Measurements from ENCODE around the gene KIN. TPM values are rescaled to one million over a fixed set of nuclear protein-coding genes. Genes with fewer than 3 reads are reported as not detected.
"Not testable (repeated sequence)": the region's sequence is repeated elsewhere in the genome, so short reads cannot be mapped to it uniquely, and the experiment has no call there.

Gene KIN
- total RNA-seq, 1 donor from 2014 or later, result 9.8 TPM

DNA sequence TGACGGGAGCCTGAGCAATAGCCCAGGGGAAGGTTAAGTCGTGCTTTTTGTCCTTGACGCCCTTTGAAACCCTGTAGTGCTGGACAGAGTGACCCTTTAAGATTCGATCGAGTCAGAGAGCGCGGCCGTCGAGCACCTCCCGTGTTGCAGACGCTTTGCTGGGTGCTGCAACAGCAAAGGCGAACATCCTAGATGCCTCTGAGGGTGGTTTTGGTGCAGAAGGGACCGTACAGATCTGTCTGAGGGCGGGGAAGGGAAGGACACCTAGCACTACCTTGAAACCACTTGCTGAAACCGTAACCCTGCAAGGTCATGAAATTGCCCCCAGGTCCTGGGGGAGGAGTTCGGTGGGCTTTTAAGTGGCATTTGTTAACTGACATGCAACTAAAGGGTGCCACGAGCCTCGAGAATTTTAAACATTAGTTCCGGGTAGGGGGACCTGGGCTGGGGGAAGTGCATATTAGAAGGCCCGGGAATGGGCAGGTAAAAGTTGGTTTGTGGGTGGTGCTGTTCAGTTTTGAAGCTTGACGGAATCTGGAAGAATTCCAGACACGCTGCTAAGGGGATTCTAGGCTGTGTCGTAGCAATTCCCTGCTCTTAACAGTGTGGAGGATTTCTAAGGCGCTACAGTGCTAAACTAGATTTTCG is 970 bp upstream of the KIN start:
- DNase-seq (ENCODE audit: low spot score), result no peak
- Mint-ChIP-seq H3K4me1 (ENCODE audit: low read depth) (peaks cover 35% of the 10 kb centered on the region), H3K27ac (no peak overlapping the region), H3K4me3 (ENCODE audit: low read depth) (no peak overlapping the region), H3K36me3 (ENCODE audit: low read depth) (peaks cover 36% of the 10 kb centered on the region), H3K27me3 (ENCODE audit: low read depth) (no peaks in the 10 kb centered on the region), H3K9me3 (no peaks in the 10 kb centered on the region)
- intact Hi-C loops (cut with micrococcal nuclease), result loop anchor here (1.0 to 10.0 kb wide), 2 partner anchors 30 to 1516 kb away; partner anchors contain the start of gene TAF3

DNA sequence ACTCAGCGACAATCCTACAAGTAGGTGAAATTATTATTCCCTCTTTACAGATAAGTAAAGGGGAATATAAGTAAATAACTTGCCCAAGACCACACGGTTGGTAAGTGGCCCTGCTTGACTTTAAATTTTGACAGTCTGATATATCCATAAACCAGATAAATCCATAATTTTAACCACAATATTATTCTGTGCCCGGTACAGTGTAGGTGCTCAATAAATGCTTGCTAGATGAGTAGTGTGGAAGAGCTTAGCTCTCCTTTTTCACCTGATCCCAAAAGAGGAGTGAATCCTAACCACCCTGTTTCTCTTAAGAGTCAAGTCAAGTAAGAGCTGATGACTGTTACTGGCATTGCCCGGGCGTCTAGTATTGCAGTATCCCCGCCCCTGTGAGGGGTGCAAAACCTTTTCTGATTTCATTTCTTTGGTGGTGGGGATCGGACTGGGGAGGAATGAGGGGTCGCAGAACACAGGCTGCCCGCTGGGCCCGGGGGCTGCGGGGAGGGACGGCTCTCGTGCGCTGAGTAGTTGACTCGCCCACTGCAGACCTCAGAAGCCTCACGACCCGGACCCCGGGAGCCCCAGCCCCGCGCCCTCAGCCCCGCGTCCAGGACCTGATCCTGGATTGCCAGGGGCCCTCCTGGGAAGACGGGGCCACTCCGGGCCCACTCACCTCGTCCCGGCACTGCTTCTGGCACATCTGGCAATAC is 490 bp downstream of the KIN start:
- intact Hi-C loops (cut with micrococcal nuclease), result loop anchor here (10.0 kb wide), 1 partner anchor 1517 kb away; no protein-coding TSS in a partner anchor
- Mint-ChIP-seq H3K27me3 (ENCODE audit: low read depth) (no peaks in the 10 kb centered on the region), H3K4me1 (ENCODE audit: low read depth) (peaks cover 31% of the 10 kb centered on the region), H3K9me3 (no peaks in the 10 kb centered on the region), H3K4me3 (ENCODE audit: low read depth) (no peak overlapping the region), H3K27ac (no peak overlapping the region), H3K36me3 (ENCODE audit: low read depth) (peaks cover 32% of the 10 kb centered on the region)
- no peak for DNase-seq (ENCODE audit: low spot score)

DNA sequence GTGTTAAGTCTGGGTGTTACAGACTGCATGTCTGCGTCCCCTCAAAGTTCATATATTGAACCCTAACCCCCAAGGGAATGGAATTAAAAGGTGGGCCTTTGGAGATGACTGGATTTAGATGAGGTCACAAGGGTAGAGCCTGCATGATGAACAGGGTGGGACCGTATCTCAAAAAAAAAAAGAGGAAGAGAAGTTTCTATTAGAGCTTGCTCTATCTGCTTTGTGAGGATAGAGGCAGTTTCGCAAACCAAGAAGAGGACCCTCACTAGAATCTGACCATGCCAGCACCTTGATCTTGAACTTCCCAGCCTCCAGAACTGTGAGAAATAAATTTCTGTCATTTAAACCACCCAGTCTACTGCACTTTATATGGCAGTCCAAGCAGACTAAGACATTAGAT is 1.4 kb downstream of the KIN start:
- DNase-seq (ENCODE audit: low spot score), result no peak
- intact Hi-C loops (cut with micrococcal nuclease), result loop anchor here (10.0 kb wide), 1 partner anchor 1518 kb away; no protein-coding TSS in a partner anchor
- Mint-ChIP-seq H3K36me3 (ENCODE audit: low read depth) (peaks cover 24% of the 10 kb centered on the region), H3K4me1 (ENCODE audit: low read depth) (peaks cover 26% of the 10 kb centered on the region), H3K9me3 (no peaks in the 10 kb centered on the region), H3K4me3 (ENCODE audit: low read depth) (no peak overlapping the region), H3K27ac (no peak overlapping the region), H3K27me3 (ENCODE audit: low read depth) (no peaks in the 10 kb centered on the region)

DNA sequence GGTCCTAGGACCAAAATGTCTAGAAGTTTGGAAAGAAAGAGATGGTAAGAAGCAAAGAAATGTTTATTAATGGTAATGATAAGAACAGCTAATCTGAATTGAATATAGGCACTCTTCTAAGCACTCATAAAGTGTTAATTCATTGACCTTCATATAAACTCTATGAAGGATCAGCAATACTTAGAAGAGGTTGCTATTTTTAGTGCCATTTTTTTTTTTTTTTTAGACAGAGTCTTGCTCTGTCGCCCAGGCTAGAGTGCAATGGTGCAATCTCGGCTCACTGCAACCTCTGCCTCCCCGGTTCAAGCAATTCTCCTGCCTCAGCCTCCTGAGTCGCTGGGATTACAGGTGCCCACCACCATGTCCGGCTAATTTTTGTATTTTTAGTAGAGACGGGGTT is 5.6 kb downstream of the KIN start:
- H3K4me3 Mint-ChIP-seq (ENCODE audit: low read depth); DNase-seq (ENCODE audit: low spot score); H3K27me3 Mint-ChIP-seq (ENCODE audit: low read depth); H3K27ac Mint-ChIP-seq; H3K9me3 Mint-ChIP-seq: not testable (repeated sequence)
- H3K36me3 Mint-ChIP-seq (ENCODE audit: low read depth), result peaks cover 44% of the 10 kb centered on the region
- intact Hi-C loops (cut with micrococcal nuclease), result loop anchor here (10.0 kb wide), 1 partner anchor 1523 kb away; no protein-coding TSS in a partner anchor
- peaks cover 17% of the 10 kb centered on the region for H3K4me1 Mint-ChIP-seq (ENCODE audit: low read depth)

DNA sequence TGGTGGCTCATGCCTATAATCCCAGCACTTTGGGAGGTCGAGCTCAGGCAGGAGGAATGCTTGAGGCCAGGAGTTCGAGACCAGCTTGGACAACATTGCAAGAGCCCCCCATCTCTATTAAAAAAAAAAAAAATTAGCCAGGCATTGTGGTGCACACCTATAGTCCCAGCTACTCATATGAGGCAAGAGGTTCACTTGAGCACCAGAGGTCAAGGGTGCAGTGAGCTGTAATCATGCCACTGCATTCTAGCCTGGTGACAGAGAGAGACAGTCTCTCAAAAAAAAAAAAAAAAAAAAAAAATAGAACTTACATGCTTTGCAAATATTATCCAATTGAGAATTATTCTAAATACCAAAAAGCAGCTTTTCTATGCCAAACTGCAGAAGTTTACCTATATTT is 11.0 kb downstream of the KIN start:
- no peak for DNase-seq (ENCODE audit: low spot score)
- H3K4me3 Mint-ChIP-seq (ENCODE audit: low read depth), result no peak overlapping the region
- no peaks in the 10 kb centered on the region for H3K9me3 Mint-ChIP-seq
- peaks cover 66% of the 10 kb centered on the region for H3K36me3 Mint-ChIP-seq (ENCODE audit: low read depth)
- H3K27ac Mint-ChIP-seq, result no peak overlapping the region
- intact Hi-C loops (cut with micrococcal nuclease), result no loop called here
- peaks cover 3% of the 10 kb centered on the region for H3K4me1 Mint-ChIP-seq (ENCODE audit: low read depth)
- H3K27me3 Mint-ChIP-seq (ENCODE audit: low read depth), result no peaks in the 10 kb centered on the region

DNA sequence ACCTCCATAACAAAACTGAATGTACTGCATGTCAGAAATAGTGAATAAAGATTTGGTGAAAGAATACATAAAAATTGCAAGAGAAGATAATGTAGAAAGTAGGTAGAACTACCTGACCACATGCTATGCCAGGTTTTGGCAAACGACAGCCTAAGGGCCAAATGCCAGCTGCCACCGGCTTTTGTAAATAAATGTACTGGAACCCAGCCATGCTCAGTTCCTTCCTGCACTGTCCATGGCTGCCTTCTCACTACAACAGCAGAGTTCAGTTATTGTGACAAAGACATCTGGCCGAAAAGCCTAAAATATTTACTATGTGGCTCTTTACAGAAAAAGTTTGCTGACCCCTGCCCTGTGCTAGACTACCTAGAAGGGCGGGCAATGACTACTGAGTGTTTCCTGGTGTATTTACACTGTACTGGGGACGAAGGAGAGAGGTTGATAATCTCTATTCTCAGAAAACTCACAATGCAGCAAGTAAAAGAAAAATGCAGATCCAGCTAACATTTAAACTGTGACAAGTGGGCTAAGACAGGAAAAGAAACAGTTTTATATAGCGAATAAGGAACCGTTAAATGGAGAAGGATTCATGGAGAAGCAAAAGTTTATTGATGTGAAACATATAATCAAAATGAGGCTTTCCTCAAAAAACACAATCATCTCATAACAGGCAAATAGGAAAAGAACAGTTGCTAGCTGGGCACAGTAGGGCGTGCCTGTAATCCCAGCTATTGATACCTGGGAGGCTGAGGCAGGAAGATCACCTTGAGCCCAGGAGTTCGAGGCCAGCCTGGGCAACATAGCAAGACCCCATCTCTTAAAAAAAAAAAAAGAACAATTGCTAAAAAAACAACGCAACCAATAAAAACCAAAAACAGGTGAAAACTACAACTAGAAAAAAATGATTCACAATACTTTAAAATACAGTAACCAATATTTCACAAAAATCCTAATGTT is 13.7 kb downstream of the KIN start:
- intact Hi-C loops (cut with micrococcal nuclease), result no loop called here
- H3K4me3 Mint-ChIP-seq (ENCODE audit: low read depth), result no peak overlapping the region
- DNase-seq (ENCODE audit: low spot score), result no peak
- peaks cover 57% of the 10 kb centered on the region for H3K36me3 Mint-ChIP-seq (ENCODE audit: low read depth)
- H3K27me3 Mint-ChIP-seq (ENCODE audit: low read depth), result no peaks in the 10 kb centered on the region
- H3K9me3 Mint-ChIP-seq, result no peaks in the 10 kb centered on the region
- H3K27ac Mint-ChIP-seq, result no peak overlapping the region
- no peaks in the 10 kb centered on the region for H3K4me1 Mint-ChIP-seq (ENCODE audit: low read depth)

DNA sequence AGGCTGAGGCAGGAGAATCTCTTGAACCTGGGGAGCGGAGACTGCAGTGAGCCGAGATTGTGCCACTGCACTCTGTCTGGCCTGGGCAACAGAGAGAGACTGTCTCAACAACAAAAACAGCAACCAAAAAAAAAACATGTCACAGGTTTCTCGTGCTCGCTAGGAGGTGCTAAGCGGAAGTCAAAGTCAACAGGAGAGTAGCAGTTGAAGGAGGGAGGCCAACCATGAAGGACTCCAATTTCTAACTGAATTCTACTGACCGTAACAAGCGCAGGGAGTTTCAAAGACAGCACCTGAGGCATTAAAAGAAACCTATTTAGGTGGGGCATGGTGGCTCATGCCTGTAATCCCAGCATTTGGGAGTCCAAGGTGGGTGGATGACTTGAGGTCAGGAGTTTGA is 19.4 kb downstream of the KIN start:
- H3K27me3 Mint-ChIP-seq (ENCODE audit: low read depth), result no peaks in the 10 kb centered on the region
- DNase-seq (ENCODE audit: low spot score), result no peak
- peaks cover 2% of the 10 kb centered on the region for H3K4me1 Mint-ChIP-seq (ENCODE audit: low read depth)
- intact Hi-C loops (cut with micrococcal nuclease), result no loop called here
- no peak overlapping the region for H3K4me3 Mint-ChIP-seq (ENCODE audit: low read depth)
- H3K9me3 Mint-ChIP-seq, result no peaks in the 10 kb centered on the region
- H3K27ac Mint-ChIP-seq, result no peak overlapping the region
- H3K36me3 Mint-ChIP-seq (ENCODE audit: low read depth), result peaks cover 63% of the 10 kb centered on the region

DNA sequence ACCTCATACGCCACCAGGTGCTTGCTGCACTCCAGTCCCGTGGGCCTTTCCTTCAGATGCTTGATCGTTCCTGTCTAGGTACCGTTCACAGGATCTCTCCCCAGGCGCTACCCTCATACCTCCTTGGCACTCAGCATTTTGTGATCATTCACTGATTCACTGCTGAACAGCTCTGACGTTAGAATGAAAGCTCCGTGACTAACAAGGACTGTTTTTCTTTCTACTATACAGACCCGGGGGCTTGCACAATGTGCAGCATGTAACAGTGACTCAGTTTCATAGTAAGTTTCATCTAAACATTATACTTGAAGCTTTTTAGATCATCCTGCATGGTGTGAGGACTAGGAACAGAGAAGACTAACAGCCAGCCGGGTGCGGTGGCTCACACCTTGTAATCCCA is 20.6 kb downstream of the KIN start:
- no peak for DNase-seq (ENCODE audit: low spot score)
- Mint-ChIP-seq H3K9me3 (no peaks in the 10 kb centered on the region), H3K27me3 (ENCODE audit: low read depth) (no peaks in the 10 kb centered on the region), H3K36me3 (ENCODE audit: low read depth) (peaks cover 61% of the 10 kb centered on the region), H3K4me1 (ENCODE audit: low read depth) (peaks cover 2% of the 10 kb centered on the region), H3K27ac (no peak overlapping the region), H3K4me3 (ENCODE audit: low read depth) (no peak overlapping the region)
- intact Hi-C loops (cut with micrococcal nuclease), result no loop called here

DNA sequence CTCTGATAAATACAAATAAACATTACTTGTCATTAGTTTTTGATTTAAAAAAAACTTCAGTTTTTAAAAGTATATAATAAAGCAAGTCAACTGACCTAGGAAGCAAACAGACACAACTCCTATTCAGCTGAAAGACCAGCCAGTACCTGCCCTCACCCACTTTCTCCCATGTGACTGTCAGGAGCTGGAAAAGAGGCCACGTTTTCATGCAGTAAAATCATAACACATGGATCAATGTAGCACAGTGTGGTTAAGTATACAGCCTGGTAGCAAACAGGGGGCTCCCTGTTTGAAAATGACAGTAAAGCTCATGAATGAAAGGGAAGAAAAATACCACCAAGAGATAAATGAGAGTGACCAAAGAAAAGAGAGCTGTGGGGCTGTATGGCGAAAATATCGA is 21.6 kb downstream of the KIN start:
- Mint-ChIP-seq H3K9me3 (no peaks in the 10 kb centered on the region), H3K27me3 (ENCODE audit: low read depth) (no peaks in the 10 kb centered on the region), H3K4me3 (ENCODE audit: low read depth) (no peak overlapping the region), H3K27ac (no peak overlapping the region), H3K4me1 (ENCODE audit: low read depth) (peaks cover 2% of the 10 kb centered on the region), H3K36me3 (ENCODE audit: low read depth) (peaks cover 61% of the 10 kb centered on the region)
- intact Hi-C loops (cut with micrococcal nuclease), result no loop called here
- no peak for DNase-seq (ENCODE audit: low spot score)

DNA sequence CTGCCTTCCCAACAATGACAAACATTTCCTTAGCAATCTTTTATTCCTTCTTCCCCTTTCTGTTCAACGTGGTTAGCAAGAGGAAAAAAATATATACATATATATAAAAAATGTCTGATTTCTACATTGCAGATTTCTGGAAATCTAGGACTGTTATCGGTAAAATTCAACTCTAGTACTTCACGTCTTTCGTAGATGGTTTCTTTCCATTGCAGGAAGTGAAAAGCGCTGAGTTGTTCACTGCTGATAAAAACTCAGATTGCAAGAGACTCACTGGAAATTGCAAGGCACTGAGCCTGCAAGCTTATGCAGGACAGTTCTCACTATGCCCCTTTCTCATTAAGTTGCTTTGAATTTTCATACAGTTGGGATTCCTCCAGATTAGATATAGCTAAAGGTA is 23.9 kb downstream of the KIN start:
- peaks cover 2% of the 10 kb centered on the region for H3K4me1 Mint-ChIP-seq (ENCODE audit: low read depth)

DNA sequence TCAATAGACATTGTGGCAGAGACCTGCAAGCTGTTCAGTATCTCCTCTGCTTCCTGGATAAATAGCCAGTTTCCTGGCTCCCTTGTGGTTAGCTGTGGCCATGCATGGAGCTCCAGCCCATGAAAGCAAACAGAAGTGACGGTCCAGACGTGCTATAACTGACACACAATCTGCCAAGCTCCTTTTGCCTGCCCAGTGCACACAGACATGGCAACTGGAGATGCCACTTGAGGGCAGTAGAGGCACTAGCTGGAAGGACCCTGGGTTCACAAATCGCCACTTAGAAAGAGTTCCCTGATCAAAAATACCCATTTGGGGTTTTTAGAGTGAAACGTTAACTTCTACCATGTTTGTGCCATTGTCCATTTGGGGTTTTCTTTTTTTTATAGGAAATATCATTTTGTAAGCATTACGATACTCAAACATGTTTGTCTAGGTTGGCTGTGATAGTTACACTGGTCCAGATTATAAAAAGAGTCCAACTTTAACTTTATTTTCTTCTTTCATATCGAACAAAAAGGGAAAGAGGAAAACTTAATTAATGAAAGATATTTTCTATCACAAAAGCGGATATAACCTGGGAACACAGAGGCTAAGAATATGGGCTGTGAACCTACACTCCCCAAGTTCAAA is 31.3 kb downstream of the KIN start:
- Mint-ChIP-seq H3K4me1 (ENCODE audit: low read depth) (no peaks in the 10 kb centered on the region), H3K27me3 (ENCODE audit: low read depth) (no peaks in the 10 kb centered on the region), H3K4me3 (ENCODE audit: low read depth) (no peak overlapping the region), H3K27ac (no peak overlapping the region), H3K36me3 (ENCODE audit: low read depth) (peaks cover 65% of the 10 kb centered on the region), H3K9me3 (no peaks in the 10 kb centered on the region)
- no peak for DNase-seq (ENCODE audit: low spot score)
- intact Hi-C loops (cut with micrococcal nuclease), result loop anchor here (5.0 kb wide), 1 partner anchor 229 kb away; no protein-coding TSS in a partner anchor

More for the DNA sequence above, 23.9 kb downstream of the KIN start:
- no peak for DNase-seq (ENCODE audit: low spot score)
- no peaks in the 10 kb centered on the region for H3K9me3 Mint-ChIP-seq
- H3K27me3 Mint-ChIP-seq (ENCODE audit: low read depth), result no peaks in the 10 kb centered on the region
- H3K36me3 Mint-ChIP-seq (ENCODE audit: low read depth), result peaks cover 61% of the 10 kb centered on the region
- no peak overlapping the region for H3K4me3 Mint-ChIP-seq (ENCODE audit: low read depth)
- intact Hi-C loops (cut with micrococcal nuclease), result no loop called here
- H3K27ac Mint-ChIP-seq, result no peak overlapping the region

DNA sequence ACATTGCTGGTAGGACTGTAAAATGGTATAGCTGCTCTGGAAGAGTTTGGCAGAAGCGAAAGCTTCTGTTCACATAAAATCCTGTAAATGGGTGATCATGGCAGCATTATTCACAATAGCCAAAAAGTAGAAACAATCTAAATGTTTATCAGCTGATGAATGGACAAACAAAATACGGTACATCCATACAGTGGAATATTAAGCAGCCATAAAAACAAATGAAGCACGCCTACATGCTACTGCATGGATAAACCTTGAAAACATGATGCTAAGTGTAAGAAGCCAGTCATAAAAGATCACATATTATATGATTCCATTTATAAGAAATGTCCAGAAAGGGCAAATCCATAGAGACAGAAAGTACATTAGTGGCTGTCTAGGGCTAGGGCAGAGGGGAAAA is 32.7 kb downstream of the KIN start:
- DNase-seq (ENCODE audit: low spot score), result no peak
- no peaks in the 10 kb centered on the region for H3K27me3 Mint-ChIP-seq (ENCODE audit: low read depth)
- H3K4me3 Mint-ChIP-seq (ENCODE audit: low read depth), result no peak overlapping the region
- intact Hi-C loops (cut with micrococcal nuclease), result loop anchor here (5.0 kb wide), 1 partner anchor 228 kb away; no protein-coding TSS in a partner anchor
- peaks cover 57% of the 10 kb centered on the region for H3K36me3 Mint-ChIP-seq (ENCODE audit: low read depth)
- H3K9me3 Mint-ChIP-seq, result no peaks in the 10 kb centered on the region
- no peaks in the 10 kb centered on the region for H3K4me1 Mint-ChIP-seq (ENCODE audit: low read depth)
- no peak overlapping the region for H3K27ac Mint-ChIP-seq
